Stimulated activated CD4-positive, alpha-beta T cell treated with anti-CD3 and anti-CD28 coated beads, Interleukin-2, amount 100 ng/mL, for 48 hours (primary cell): Measurements from ENCODE around the gene AQP6.

Experiments used
- DNase-seq, 2 donors: peaks; one replicate each; pipeline ENCODE4 v3.0.0-alpha.2; 2020

The AQP6 gene

GRCh38 chr12:50004696-50005095 is 31.9 kb downstream of the AQP6 start:
- DNase-seq: no peak

- no peak for DNase-seq
Observed at GRCh38 chr12:50005175-50005574, 32.4 kb downstream of the AQP6 start.

GRCh38 chr12:50006280-50006679 is 33.5 kb downstream of the AQP6 start:
- DNase-seq: no peak

- no peak for DNase-seq
Observed at GRCh38 chr12:50006754-50007442, 34.2 kb downstream of the AQP6 start.

DNA sequence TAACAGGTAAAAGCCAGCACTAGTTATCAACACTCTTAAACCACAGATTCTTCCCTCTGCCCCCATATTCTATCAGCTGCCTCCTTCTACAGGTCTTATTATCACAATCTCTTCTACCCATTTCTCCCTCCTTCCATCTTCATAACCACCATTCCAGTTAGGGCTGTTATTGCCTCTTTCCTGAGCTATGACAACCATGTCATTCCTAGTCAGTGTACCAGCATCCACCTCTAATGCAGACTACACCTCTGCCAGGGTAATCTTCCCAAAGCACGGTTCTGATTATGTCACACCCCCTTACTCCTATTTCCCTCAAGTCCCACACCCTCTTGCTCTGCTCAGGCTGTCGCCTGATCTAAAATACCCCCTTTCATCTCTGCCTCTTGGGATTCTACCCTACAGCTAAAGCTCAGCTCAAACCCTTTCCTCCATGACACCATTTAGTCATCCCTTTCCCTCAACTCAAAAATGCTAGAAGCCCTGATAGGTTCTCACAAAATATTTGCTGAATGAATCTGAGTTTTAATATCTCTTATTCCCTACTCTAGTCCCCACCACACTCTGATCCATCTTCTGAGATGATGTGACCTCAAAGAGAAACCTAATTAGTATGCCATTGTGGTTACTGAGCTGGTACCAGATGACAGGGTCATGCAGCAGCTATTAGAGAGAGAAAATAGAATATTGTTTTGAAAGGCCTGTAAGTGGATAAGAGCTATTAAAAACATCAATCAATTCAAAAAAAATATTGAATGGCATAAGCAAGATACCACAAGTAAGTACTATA is 40.8 kb downstream of the AQP6 start:
- no peak for DNase-seq

GRCh38 chr12:50014342-50014741 is 41.6 kb downstream of the AQP6 start:
- no peak for DNase-seq

DNA sequence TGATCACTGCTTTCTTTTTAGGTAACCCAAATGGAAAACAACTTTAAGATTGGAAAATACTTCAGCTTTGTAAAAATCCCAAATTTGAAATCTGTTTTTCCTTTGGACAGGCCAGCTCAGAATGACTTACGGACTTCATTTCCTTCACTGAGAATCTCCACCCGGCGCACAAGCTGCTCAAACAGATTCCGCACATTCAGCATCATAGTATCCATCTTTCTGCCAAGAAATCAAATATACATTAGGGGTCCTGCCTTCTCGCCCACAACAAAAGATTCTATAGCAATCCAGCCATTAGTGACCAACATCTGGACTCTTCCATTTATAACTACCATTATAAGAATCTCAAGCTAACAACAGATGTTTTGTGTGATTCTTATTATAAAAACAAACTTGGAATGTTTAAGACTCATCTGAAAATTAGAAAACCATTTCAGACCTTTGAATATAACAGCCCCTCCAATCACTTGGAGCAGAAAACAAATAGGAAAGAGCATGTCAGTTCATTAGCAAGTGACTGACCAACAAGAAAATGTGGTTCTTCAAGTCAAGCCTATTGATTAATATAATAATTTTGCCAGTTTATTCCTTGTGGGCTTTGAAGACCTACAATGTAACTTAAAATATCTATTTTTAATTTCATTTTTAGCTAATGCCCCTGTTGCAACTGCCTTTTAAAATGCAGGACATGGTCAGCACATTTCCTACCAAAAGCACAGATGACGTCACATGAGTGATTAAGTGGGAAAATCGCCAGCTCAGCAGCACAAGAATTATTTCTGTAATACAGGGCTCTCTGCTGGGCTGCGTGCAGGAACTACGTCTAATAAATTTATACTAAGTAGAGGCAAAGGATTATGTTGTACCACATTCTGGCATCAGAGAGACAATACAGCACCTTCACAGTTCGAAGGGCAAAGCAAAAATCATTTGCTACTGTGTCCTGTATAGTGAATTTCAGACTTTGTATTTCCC is 44.0 kb downstream of the AQP6 start:
- DNase-seq: no peak

GRCh38 chr12:50017641-50018040 is 44.9 kb downstream of the AQP6 start:
- no peak for DNase-seq

- DNase-seq: no peak
Observed at GRCh38 chr12:50018154-50018553, 45.4 kb downstream of the AQP6 start.

DNA sequence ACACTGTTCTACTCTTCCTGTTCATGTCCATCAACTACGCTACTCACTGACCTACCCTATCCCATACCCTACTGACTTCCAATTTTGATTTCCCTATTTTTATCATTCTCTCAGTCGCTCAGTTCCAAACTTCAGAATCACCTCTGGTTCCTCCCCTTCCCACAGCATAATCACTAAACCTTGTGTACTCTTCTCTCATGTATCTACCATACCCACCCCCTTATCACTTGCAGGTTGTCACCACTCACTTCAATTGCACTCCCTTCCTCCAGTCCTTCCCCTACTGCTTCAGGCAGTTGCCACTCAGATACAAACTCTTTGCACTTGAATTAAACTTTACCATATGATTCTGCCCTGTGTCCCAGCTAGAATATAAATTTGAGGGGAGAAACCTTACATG is 46.2 kb downstream of the AQP6 start:
- no peak for DNase-seq

- DNase-seq: no peak
Observed at GRCh38 chr12:50019524-50019923, 46.8 kb downstream of the AQP6 start.

DNA sequence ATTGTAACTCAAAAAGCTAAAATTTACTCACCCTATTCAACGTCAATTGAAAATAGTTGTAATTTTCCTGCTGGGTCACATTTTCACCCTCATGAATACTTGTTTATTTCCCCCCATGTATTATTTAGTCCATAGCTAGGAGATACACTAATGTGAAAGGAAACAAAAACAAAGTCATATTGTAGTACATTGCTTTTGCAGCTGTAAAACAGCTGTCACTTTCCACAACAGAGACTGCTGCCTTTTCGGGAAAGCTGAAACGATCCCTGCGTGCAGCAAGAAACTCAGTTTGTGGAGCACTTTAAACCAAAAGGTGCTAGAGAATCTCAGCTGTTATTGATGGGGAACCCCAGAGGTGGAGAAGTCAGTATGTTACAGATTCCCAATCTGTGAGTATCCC is 48.3 kb downstream of the AQP6 start:
- DNase-seq: no peak

DNA sequence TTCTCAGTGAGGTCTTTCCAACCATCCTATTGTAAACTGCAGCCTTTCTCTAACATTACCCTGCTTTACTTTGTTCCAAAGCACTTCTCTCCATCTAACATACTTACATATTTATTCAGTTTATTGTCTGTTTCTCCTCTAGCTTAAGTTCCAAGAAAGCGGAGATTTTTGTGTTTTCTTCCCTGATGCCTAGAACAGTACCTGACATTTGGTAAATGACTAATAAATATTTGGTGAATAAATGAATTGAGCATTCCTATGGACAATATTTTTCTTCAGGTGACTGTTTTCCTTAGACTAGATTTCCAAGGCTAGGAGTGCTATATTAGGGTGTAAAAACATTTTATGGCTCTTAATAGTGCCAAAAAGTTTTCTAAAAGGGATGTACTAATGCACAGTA is 50.2 kb downstream of the AQP6 start:
- DNase-seq: no peak

- no peak for DNase-seq
Observed at GRCh38 chr12:50024227-50024626, 51.5 kb downstream of the AQP6 start.

- DNase-seq: no peak
Observed at GRCh38 chr12:50024805-50025186, 52.0 kb downstream of the AQP6 start.

DNA sequence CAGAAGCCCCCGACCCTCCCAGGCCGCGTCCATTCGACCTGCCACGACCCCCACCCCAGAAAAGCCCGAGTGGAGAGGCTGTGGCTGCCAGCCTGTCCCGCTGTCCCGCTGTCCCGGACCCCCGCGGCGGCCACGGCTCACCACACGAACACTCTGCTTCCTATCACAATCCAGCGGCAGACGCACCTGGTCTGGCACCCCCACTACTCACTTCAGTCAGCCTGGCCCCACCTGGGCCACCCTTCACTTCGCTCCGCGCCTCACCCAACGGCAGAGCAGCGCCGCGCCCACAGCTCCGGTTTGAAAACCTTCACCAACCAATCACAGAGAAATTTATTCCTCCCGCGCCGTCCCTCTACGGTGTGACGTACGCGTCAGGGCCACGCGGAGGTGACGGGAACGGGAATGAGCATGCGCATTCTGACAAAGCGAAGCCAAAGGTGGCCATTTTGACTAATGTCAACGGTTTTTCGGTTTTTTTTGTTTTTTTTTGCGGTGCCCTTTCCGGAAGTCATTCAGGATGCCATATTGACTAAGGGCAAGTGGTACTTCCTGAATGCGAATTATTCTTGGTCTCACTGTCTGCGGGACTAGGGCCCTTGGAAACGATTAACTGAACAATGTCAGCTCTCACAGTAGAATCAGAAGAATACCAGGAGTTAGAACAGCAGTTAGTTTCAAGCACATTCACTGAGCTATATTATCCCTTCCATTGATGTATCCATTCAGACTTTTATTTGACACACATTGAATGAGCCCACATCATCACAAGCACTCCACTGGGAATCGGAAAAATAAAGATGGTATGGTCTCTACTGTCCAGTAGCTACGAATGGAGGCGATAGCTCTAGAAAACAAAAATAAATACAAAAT is 52.7 kb downstream of the AQP6 start, which contains the start of gene RACGAP1:
RACGAP1 (minus strand) TSS at position 308 of the 873 bp plus-strand sequence. CDS start 8,779 bp downstream, outside the sequence.
- peak; percentile 88 to 89 for DNase-seq

- DNase-seq: no peak
Observed at GRCh38 chr12:50026691-50027090, 53.9 kb downstream of the AQP6 start.
